Left lobe of liver (tissue), 2 donors: ENCODE measurements around the gene MAMLD1. TPM values are rescaled to one million over a fixed set of nuclear protein-coding genes. Genes with fewer than 3 reads are reported as not detected.

Source experiments
- ATAC-seq: fragments of 200-7000 bp; cut with Tn5 transposase; one replicate; pipeline ENCODE4 v1.9.1; 2020; ENCODE audit warnings: mild to moderate bottlenecking, moderate library complexity
- DNase-seq: peaks from one replicate; pipeline ENCODE4 v3.0.0-alpha.2; 2020; ENCODE audit warnings: low spot score
- total RNA-seq: library from RNA; stranded (reverse); gene quantifications from one replicate; pipeline ENCODE4 v1.2.1, GENCODE V29; 2021
- donor health status: DM: no; HTN: no; CAD: no; lungs with moderate emphysema.
- donor health status: DM: no; HTN: yes; CAD: no.

The MAMLD1 gene
- total RNA-seq, 1 donor from 2014 or later: 3.1 TPM

GRCh38 chrX:150517303-150517910 lies 154.3 kb downstream of the MAMLD1 start:
- DNase-seq (peak; percentile 57), ATAC-seq (peak; percentile 93)

GRCh38 chrX:150522494-150522893 lies 159.4 kb downstream of the MAMLD1 start:
- ATAC-seq (no peak), DNase-seq (no peak)

GRCh38 chrX:150525061-150525919 lies 162.2 kb downstream of the MAMLD1 start:
- ATAC-seq (peak; percentile 98), DNase-seq (peak; percentile 80)

GRCh38 chrX:150526692-150527091 lies 163.6 kb downstream of the MAMLD1 start:
- no peak for ATAC-seq
- DNase-seq: no peak

- DNase-seq (no peak), ATAC-seq (no peak)
These were observed 164.0 kb downstream of the MAMLD1 start for GRCh38 chrX:150527108-150527507.

- DNase-seq (no peak), ATAC-seq (no peak)
These were observed 166.5 kb downstream of the MAMLD1 start for GRCh38 chrX:150529587-150529986.

- ATAC-seq (no peak), DNase-seq (no peak)
These were observed 167.7 kb downstream of the MAMLD1 start for GRCh38 chrX:150530821-150531220.

- ATAC-seq (no peak), DNase-seq (no peak)
These were observed 168.3 kb downstream of the MAMLD1 start for GRCh38 chrX:150531467-150531866.

GRCh38 chrX:150533863-150534262 lies 170.7 kb downstream of the MAMLD1 start:
- DNase-seq (no peak), ATAC-seq (no peak)

- ATAC-seq (peak; percentile 61), DNase-seq (no peak)
These were observed 173.5 kb downstream of the MAMLD1 start for GRCh38 chrX:150536455-150537116.

- no peak for ATAC-seq
- no peak for DNase-seq
These were observed 174.7 kb downstream of the MAMLD1 start for GRCh38 chrX:150537851-150538250.

GRCh38 chrX:150540965-150541364 lies 177.8 kb downstream of the MAMLD1 start:
- DNase-seq: no peak
- ATAC-seq: no peak

GRCh38 chrX:150542846-150543229 lies 179.7 kb downstream of the MAMLD1 start:
- no peak for ATAC-seq
- no peak for DNase-seq

GRCh38 chrX:150543230-150544155 lies 180.4 kb downstream of the MAMLD1 start:
- DNase-seq: no peak
- no peak for ATAC-seq

GRCh38 chrX:150544222-150544787 lies 181.2 kb downstream of the MAMLD1 start:
- DNase-seq (no peak), ATAC-seq (no peak)

- DNase-seq: no peak
- ATAC-seq: no peak
These were observed 182.0 kb downstream of the MAMLD1 start for GRCh38 chrX:150544835-150545770.

GRCh38 chrX:150546711-150547153 lies 183.6 kb downstream of the MAMLD1 start:
- ATAC-seq: peak; percentile 53
- peak; percentile 71 for DNase-seq

- ATAC-seq (peak; percentile 83), DNase-seq (peak; percentile 88)
These were observed 184.4 kb downstream of the MAMLD1 start for GRCh38 chrX:150547375-150548115.
